ENCODE data around the gene SIRPG. TPM values are rescaled to one million over a fixed set of nuclear protein-coding genes. Genes with fewer than 3 reads are reported as not detected.

The SIRPG gene
- total RNA-seq, 1 experiment from 2014 or later, result 2.1 TPM

DNA sequence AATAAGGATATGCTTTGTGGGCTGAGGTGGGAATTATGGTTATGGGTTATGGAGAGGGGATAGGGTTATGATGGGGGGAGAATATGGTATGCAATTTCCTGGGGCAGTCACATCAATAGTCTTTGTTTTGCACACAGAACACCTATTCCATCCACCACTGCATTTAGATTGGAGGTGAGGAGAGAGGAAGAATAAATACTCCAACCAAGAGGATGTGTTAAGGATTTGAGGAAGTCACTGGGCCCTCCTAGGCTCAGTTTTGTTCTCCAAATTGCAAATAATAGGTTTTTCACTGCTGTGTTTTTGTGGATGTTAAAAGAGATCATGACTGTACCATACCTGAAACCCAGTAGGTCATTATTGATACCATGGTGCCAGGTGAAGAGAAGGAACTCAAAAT is 29.5 kb upstream of the SIRPG start:
- no peak overlapping the region for H3K4me3 ChIP-seq
- H3K4me2 ChIP-seq, result no peak overlapping the region
- H2AFZ ChIP-seq, result no peak overlapping the region
- no peaks in the 10 kb centered on the region for H3K9me3 ChIP-seq (ENCODE audit: insufficient read depth, low read depth)
- BruUV-seq (replicated peaks), result no TSS peak
- H3K27ac ChIP-seq, result no peak overlapping the region
- no peaks in the 10 kb centered on the region for H3K9me2 ChIP-seq (ENCODE audit: insufficient read depth)
- H3K27me3 ChIP-seq (ENCODE audit: insufficient read depth, low read depth), result no peaks in the 10 kb centered on the region
- TF ChIP-seq, protein P1, sequence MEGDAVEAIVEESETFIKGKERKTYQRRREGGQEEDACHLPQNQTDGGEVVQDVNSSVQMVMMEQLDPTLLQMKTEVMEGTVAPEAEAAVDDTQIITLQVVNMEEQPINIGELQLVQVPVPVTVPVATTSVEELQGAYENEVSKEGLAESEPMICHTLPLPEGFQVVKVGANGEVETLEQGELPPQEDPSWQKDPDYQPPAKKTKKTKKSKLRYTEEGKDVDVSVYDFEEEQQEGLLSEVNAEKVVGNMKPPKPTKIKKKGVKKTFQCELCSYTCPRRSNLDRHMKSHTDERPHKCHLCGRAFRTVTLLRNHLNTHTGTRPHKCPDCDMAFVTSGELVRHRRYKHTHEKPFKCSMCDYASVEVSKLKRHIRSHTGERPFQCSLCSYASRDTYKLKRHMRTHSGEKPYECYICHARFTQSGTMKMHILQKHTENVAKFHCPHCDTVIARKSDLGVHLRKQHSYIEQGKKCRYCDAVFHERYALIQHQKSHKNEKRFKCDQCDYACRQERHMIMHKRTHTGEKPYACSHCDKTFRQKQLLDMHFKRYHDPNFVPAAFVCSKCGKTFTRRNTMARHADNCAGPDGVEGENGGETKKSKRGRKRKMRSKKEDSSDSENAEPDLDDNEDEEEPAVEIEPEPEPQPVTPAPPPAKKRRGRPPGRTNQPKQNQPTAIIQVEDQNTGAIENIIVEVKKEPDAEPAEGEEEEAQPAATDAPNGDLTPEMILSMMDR (conservative IDR thresholded peaks at IDR 0.05), result no peak
- TF ChIP-seq EZH2 (IDR thresholded peaks at IDR 0.05; ENCODE audit: low read depth), result no peak
- no peaks in the 10 kb centered on the region for H3K79me2 ChIP-seq (ENCODE audit: low read depth)
- no peaks in the 10 kb centered on the region for H3F3A ChIP-seq (ENCODE audit: insufficient read depth, low read depth)
- peaks cover 15% of the 10 kb centered on the region for H3K4me1 ChIP-seq (replicated peaks; ENCODE audit: insufficient read depth)
- DNase-seq, result no peak
- H4K20me1 ChIP-seq (ENCODE audit: insufficient read depth), result no peaks in the 10 kb centered on the region
- POLR2A ChIA-PET (ENCODE audit: unreplicated experiment), result no interaction called here
- H3K36me3 ChIP-seq (ENCODE audit: low read depth), result no peaks in the 10 kb centered on the region; the same call in 1 of the 2 replicates
- CTCF ChIA-PET, result no interaction called here
- intact Hi-C loops (cut with micrococcal nuclease; ENCODE audit: unreplicated experiment), result no loop called here

DNA sequence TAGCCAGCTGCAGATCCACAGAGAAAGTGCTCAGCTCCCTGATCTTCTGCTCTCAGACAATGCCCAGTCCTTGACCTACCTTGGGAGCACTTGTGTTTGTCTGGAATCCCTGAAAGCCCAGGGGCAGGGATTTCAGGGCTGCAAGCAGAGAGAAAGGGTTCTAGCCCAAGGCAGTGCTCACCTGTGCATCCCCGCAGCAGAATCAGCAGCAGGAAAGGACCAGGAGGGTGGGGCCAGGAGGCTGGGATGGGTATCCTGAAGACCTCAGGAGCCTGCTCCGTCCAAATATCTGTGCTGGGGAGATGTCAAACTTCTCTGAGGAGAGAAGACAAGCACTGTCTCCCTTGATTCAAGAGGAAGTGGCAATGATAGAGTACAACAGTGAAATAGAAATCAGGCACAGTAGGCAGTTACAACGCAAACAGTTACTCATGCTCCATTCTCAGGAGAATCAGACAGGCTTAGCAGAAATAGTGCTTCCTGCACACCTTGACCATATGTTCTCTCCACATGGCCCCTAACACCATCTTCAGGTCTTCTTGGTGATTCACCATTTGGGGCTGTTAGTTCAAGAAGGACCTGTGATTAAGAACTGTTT is 28.7 kb upstream of the SIRPG start:
- ChIA-PET CTCF (interaction anchor here (0.6 kb wide), 1 partner anchor 817 kb away, joined by 13 read pairs; no protein-coding TSS in a partner anchor), POLR2A (ENCODE audit: unreplicated experiment) (no interaction called here)
- TF ChIP-seq, protein P1 (conservative IDR thresholded peaks at IDR 0.05), result no peak
- no peak for TF ChIP-seq EZH2 (IDR thresholded peaks at IDR 0.05; ENCODE audit: low read depth)
- Histone ChIP-seq H3K9me2 (ENCODE audit: insufficient read depth) (no peaks in the 10 kb centered on the region), H3K9me3 (ENCODE audit: insufficient read depth, low read depth) (no peaks in the 10 kb centered on the region), H3K27ac (no peak overlapping the region), H3K4me2 (no peak overlapping the region), H3K36me3 (ENCODE audit: low read depth) (no peaks in the 10 kb centered on the region; the same call in 1 of the 2 replicates), H3K4me1 (replicated peaks; ENCODE audit: insufficient read depth) (peaks cover 15% of the 10 kb centered on the region), H2AFZ (no peak overlapping the region), H4K20me1 (ENCODE audit: insufficient read depth) (no peaks in the 10 kb centered on the region), H3F3A (ENCODE audit: insufficient read depth, low read depth) (no peaks in the 10 kb centered on the region), H3K79me2 (ENCODE audit: low read depth) (no peaks in the 10 kb centered on the region), H3K4me3 (no peak overlapping the region), H3K27me3 (ENCODE audit: insufficient read depth, low read depth) (no peaks in the 10 kb centered on the region)
- no TSS peak for BruUV-seq (replicated peaks)
- no peak for DNase-seq
- intact Hi-C loops (cut with micrococcal nuclease; ENCODE audit: unreplicated experiment), result no loop called here

DNA sequence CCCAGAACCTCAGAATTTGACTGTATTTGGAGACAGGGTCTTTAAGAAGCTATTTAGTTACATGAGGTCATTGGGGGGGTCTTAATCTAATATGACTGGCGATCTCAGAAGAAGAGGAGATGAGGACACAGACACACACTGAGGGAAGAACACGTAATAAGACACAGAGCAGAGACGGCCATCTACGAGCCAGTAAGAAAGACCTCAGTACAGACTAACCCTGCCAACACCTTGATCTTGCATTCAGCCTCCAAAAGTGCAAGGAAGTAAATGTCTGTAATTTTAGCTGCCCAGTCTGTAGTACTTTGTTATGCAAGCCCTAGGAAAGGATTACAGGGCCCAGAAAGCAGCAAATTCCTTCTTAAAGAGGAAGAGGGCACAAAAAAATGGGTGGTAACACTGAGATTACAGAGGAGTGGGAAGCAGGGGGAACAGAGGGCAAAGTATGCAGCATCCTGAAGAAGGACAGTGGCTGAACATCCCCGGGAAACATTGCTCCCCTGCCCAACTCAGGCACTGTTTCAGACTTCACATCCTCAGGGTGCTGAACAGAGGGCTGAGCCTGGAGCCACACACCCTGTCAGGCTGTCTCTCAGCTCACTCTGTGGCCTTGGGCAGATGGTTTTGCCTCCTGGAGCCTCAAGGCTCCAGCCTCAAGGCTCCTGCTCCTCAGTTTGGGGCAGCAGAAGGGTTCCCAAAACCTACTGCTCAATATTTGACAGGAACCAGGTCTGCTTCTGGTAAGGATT is 27.9 kb upstream of the SIRPG start:
- Histone ChIP-seq H2AFZ (no peak overlapping the region), H3K4me3 (no peak overlapping the region), H3K9me2 (ENCODE audit: insufficient read depth) (no peaks in the 10 kb centered on the region), H3K9me3 (ENCODE audit: insufficient read depth, low read depth) (no peaks in the 10 kb centered on the region), H3K27ac (no peak overlapping the region), H3F3A (ENCODE audit: insufficient read depth, low read depth) (no peaks in the 10 kb centered on the region), H3K79me2 (ENCODE audit: low read depth) (no peaks in the 10 kb centered on the region), H4K20me1 (ENCODE audit: insufficient read depth) (no peaks in the 10 kb centered on the region), H3K36me3 (ENCODE audit: low read depth) (no peaks in the 10 kb centered on the region; the same call in 1 of the 2 replicates), H3K4me1 (replicated peaks; ENCODE audit: insufficient read depth) (peaks cover 15% of the 10 kb centered on the region), H3K4me2 (no peak overlapping the region), H3K27me3 (ENCODE audit: insufficient read depth, low read depth) (no peaks in the 10 kb centered on the region)
- ChIA-PET POLR2A (ENCODE audit: unreplicated experiment) (no interaction called here), CTCF (interaction anchor here (0.6 kb wide), 1 partner anchor 816 kb away, joined by 13 read pairs; no protein-coding TSS in a partner anchor)
- no TSS peak for BruUV-seq (replicated peaks)
- no peak for TF ChIP-seq EZH2 (IDR thresholded peaks at IDR 0.05; ENCODE audit: low read depth)
- DNase-seq, result no peak
- intact Hi-C loops (cut with micrococcal nuclease; ENCODE audit: unreplicated experiment), result no loop called here

Data from PC-9 (cell line).